SJSA1 (cell line): ENCODE measurements around the gene CD38. TPM values are rescaled to one million over a fixed set of nuclear protein-coding genes. Genes with fewer than 3 reads are reported as not detected.
A peak's percentile ranks its signal among the peaks of the same experiment; 100 is the strongest.
"Not testable (repeated sequence)": the region's sequence is repeated elsewhere in the genome, so short reads cannot be mapped to it uniquely, and the experiment has no call there.

Experiments used
- DNase-seq, 2 experiments: peaks; one replicate each; pipeline ENCODE4 v3.0.0-alpha.2; 2015 to 2020; ENCODE audit warnings: low spot score in 2 of 2, low read depth in 1 of 2
- H3K27ac ChIP-seq: fragments of 250-450 bp; sonication (Bioruptor Pico); 2 replicates; pipeline ENCODE4 v1.5.1; 2020; ENCODE audit warnings: mild to moderate bottlenecking, moderate library complexity
- H3K27me3 ChIP-seq: fragments of 250-450 bp; sonication (Bioruptor Pico); replicated peaks from 2 replicates; pipeline ENCODE4 v1.5.1; 2020; ENCODE audit warnings: mild to moderate bottlenecking, moderate library complexity
- H3K36me3 ChIP-seq: fragments of 250-450 bp; sonication (Bioruptor Pico); 2 replicates; pipeline ENCODE4 v1.5.1; 2020; ENCODE audit warnings: mild to moderate bottlenecking
- H3K4me1 ChIP-seq: fragments of 250-450 bp; sonication (Bioruptor Pico); replicated peaks from 2 replicates; pipeline ENCODE4 v1.6.1; 2021; ENCODE audit warnings: mild to moderate bottlenecking
- H3K4me3 ChIP-seq: fragments of 250-450 bp; sonication (Bioruptor Pico); 2 replicates; pipeline ENCODE4 v1.5.1; 2020; ENCODE audit warnings: mild to moderate bottlenecking
- H3K9me3 ChIP-seq: fragments of 250-450 bp; sonication (Bioruptor Pico); replicated peaks from 2 replicates; pipeline ENCODE4 v1.5.1; 2020; ENCODE audit warnings: mild to moderate bottlenecking
- total RNA-seq: library from RNA; depleted of rRNA; stranded (reverse); fragments of >200 nt; shearing (Covaris generic); gene quantifications from 2 replicates; pipeline ENCODE4 v1.2.3, GENCODE V29; 2014; rRNA removed

CD38 gene
- 0.05 TPM in 1 of 2 replicates, not detected in the other for total RNA-seq

DNA sequence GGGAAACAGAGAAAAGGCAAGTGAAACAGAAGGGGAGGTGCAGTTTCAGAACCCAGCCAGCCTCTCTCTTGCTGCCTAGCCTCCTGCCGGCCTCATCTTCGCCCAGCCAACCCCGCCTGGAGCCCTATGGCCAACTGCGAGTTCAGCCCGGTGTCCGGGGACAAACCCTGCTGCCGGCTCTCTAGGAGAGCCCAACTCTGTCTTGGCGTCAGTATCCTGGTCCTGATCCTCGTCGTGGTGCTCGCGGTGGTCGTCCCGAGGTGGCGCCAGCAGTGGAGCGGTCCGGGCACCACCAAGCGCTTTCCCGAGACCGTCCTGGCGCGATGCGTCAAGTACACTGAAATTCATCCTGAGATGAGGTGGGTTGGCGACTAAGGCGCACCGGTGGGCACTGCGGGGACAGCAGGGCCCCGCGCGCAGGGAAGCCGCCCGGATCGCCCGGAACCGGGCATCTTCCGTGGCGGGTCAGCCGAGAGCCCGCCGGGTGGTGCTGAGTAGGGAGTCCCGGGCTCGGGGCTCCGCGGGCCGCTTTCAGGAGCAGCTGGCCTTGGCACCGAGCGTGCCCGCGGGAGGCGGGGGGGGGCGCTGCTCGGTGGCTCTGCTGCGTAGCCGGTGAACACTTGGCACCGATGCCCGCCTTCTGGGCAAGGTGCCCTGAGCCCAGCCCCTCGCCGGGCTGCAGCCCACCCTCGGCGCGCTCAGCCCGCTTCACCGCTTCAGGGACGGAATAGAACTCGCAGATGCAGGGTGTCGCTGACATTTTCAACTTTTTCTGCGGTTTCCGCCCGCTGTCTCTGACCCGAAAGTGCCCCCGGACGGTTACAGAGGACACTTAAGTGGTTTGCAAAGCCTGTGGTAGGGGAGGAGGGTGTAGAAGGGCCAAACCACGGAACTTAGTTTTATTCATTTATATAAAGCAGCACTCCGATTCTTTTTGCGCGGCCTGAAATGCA is at the start of gene CD38:
Gene CD38, plus strand, starts transcription at position 40 of the 953 bp plus-strand sequence. Its CDS starts 87 bp downstream, at position 127.
- Histone ChIP-seq H3K27me3 (peaks cover 5% of the 10 kb centered on the region), H3K9me3 (no peaks in the 10 kb centered on the region), H3K4me3 (peak within 1 kb of the TSS; percentile 37), H3K36me3 (no peaks in the 10 kb centered on the region), H3K4me1 (peaks cover 9% of the 10 kb centered on the region; the same call in 1 of the 2 replicates), H3K27ac (no peak within 1 kb of the TSS)
- peak in 1 of 2 experiments; percentile 10 for DNase-seq

- no peaks in the 10 kb centered on the region for H3K4me1 ChIP-seq
- no peak overlapping the region for H3K27ac ChIP-seq
- H3K4me3 ChIP-seq = no peak overlapping the region
- DNase-seq = peak in 1 of 2 experiments; percentile 23
- H3K36me3 ChIP-seq = no peaks in the 10 kb centered on the region
- H3K27me3 ChIP-seq = no peaks in the 10 kb centered on the region
- H3K9me3 ChIP-seq = no peaks in the 10 kb centered on the region
Observed at GRCh38 chr4:15729910-15730533, 48.1 kb upstream of the CD38 start.

GRCh38 chr4:15733061-15733460 is 45.1 kb upstream of the CD38 start:
- not testable (repeated sequence) for H3K27me3 ChIP-seq, H3K4me1 ChIP-seq, H3K36me3 ChIP-seq, DNase-seq, H3K9me3 ChIP-seq, H3K27ac ChIP-seq, H3K4me3 ChIP-seq

DNA sequence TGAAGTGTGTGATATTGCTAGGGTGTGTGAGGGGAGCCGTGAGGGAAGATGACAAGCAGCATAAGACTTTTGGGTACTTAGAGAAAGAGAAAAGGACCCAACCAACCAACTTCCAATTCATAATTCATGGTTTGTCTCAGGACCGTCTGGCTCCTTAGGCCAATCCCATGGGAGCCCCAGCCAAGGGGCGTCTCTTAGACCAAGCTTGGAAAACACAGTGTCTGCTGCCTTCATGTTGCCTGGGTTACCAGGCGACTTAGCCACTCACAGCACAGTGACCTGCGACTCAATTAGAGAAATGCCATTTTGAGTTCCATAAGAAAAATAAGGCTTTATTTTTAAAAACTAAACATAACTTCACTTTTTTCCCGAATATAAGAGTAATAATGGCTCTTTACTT is 42.6 kb upstream of the CD38 start:
- no peak for DNase-seq
- no peaks in the 10 kb centered on the region for H3K4me1 ChIP-seq
- H3K9me3 ChIP-seq = no peaks in the 10 kb centered on the region
- no peak overlapping the region for H3K4me3 ChIP-seq
- no peaks in the 10 kb centered on the region for H3K36me3 ChIP-seq
- H3K27me3 ChIP-seq = no peaks in the 10 kb centered on the region
- H3K27ac ChIP-seq = no peak overlapping the region

GRCh38 chr4:15736514-15737050 is 41.5 kb upstream of the CD38 start:
- Histone ChIP-seq H3K9me3 (no peaks in the 10 kb centered on the region), H3K36me3 (no peaks in the 10 kb centered on the region), H3K4me1 (no peaks in the 10 kb centered on the region), H3K27ac (no peak overlapping the region), H3K27me3 (no peaks in the 10 kb centered on the region), H3K4me3 (no peak overlapping the region)
- no peak for DNase-seq

GRCh38 chr4:15737255-15737654 is 40.9 kb upstream of the CD38 start:
- no peaks in the 10 kb centered on the region for H3K27me3 ChIP-seq
- no peak for DNase-seq
- H3K4me3 ChIP-seq = no peak overlapping the region
- H3K4me1 ChIP-seq = no peaks in the 10 kb centered on the region
- no peaks in the 10 kb centered on the region for H3K36me3 ChIP-seq
- H3K9me3 ChIP-seq = no peaks in the 10 kb centered on the region
- H3K27ac ChIP-seq = no peak overlapping the region

DNA sequence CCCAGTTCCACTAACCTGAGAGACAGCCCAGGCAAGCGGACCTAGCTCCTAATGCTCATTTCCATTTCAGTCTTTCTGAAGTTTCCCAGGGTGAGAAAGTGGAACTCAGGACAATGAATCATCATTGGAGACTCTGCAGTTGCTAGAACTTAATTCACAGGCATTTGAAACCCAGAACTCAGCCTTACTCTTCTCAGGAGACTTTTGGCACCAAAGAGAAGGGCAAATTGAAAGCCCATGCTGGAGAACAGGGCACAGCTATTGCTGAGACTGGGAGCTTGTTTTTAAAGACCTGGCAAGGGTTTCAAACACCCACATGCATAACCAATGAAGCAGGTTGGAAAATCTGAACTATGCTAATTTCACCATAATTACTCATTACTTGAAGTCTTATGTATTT is 39.3 kb upstream of the CD38 start:
- no peak for DNase-seq
- H3K9me3 ChIP-seq = no peaks in the 10 kb centered on the region
- no peaks in the 10 kb centered on the region for H3K4me1 ChIP-seq
- no peak overlapping the region for H3K27ac ChIP-seq
- H3K4me3 ChIP-seq = no peak overlapping the region
- no peaks in the 10 kb centered on the region for H3K36me3 ChIP-seq
- no peaks in the 10 kb centered on the region for H3K27me3 ChIP-seq

DNA sequence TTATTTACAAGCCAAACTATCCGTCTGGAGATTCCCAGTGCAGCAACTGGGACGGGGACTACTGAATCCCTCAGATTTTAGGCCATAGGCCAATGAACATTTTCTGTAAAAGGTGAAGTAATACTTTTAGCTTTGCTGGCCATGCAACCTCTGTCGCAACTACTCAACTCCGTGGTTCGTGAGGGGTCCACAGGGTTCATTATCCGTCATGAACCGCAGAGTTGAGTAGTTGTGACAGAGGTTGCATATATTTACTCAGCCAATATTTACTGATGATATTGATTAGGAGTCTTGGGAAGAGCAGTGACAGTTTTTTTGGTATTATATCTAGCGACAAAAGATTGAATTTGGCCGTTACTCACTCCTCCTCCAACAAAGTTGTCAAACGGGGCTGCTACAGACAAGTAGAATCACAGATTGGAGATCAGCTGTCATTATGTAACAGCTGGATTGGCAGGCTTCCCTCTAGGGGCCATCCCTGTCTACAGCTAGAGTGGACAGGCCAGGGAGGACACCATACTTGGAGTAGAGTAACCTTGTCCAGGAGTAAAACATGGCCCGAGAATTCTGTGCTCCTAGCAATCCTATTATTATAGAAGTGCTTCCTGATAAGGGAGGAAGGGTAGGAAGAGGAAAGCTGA is 37.2 kb upstream of the CD38 start:
- no peak for DNase-seq
- H3K27me3 ChIP-seq = no peaks in the 10 kb centered on the region
- no peak overlapping the region for H3K27ac ChIP-seq
- no peaks in the 10 kb centered on the region for H3K36me3 ChIP-seq
- H3K4me3 ChIP-seq = no peak overlapping the region
- no peaks in the 10 kb centered on the region for H3K4me1 ChIP-seq
- H3K9me3 ChIP-seq = no peaks in the 10 kb centered on the region

DNA sequence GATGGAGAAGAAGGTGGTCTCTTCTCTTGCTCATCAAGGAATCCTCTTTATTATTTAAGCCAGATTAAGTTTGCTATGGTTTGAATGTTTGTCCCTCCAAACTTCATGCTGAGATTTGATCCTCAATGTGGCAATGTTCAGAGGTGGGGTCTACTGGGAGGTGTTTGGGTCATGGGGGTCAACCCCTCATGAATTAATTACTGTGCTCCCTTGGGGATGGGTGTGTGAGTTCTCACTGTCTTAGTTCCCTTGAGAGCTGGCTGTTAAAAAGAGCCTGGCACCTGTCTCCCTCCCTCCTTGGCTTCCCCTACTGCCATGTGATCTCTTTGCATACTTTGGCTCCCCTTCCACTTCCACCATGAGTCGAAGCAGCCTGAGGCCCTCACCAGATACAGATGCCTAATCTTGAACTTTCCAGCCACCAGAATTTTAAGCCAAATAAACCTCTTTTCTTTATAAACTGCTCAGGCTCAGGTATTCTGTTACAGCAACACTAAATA is 36.0 kb upstream of the CD38 start:
- no peak for DNase-seq
- Histone ChIP-seq H3K9me3 (no peaks in the 10 kb centered on the region), H3K36me3 (no peaks in the 10 kb centered on the region), H3K27me3 (no peaks in the 10 kb centered on the region), H3K4me3 (no peak overlapping the region), H3K4me1 (no peaks in the 10 kb centered on the region), H3K27ac (no peak overlapping the region)

DNA sequence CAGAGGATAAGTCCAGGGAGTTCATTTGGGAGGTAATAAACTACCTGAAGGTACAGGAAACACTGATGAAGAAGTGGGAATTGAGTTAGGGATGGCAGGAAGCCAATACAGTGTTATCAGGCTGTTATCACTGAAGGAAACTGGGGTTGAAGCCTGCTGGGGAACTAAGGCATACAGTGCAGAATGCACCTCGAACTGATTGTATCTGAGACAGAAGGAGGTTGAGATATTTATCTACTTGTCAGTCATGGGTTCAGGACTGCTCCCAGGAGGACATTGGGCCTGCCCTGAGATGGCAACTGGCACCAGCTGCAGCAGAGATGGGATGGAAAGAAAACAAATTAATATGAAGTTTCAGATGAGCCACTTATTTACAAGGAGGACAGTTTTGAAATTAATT is 35.5 kb upstream of the CD38 start:
- no peak overlapping the region for H3K27ac ChIP-seq
- H3K9me3 ChIP-seq = no peaks in the 10 kb centered on the region
- no peak overlapping the region for H3K4me3 ChIP-seq
- H3K27me3 ChIP-seq = no peaks in the 10 kb centered on the region
- no peaks in the 10 kb centered on the region for H3K36me3 ChIP-seq
- H3K4me1 ChIP-seq = no peaks in the 10 kb centered on the region
- DNase-seq = no peak

GRCh38 chr4:15744016-15744545 is 34.0 kb upstream of the CD38 start:
- Histone ChIP-seq H3K36me3 (no peaks in the 10 kb centered on the region), H3K27ac (no peak overlapping the region), H3K9me3 (no peaks in the 10 kb centered on the region), H3K27me3 (no peaks in the 10 kb centered on the region), H3K4me3 (no peak overlapping the region), H3K4me1 (no peaks in the 10 kb centered on the region)
- no peak for DNase-seq

GRCh38 chr4:15746110-15746509 is 32.0 kb upstream of the CD38 start:
- Histone ChIP-seq H3K4me1 (no peaks in the 10 kb centered on the region), H3K27me3 (no peaks in the 10 kb centered on the region), H3K36me3 (no peaks in the 10 kb centered on the region), H3K4me3 (no peak overlapping the region), H3K27ac (no peak overlapping the region), H3K9me3 (no peaks in the 10 kb centered on the region)
- no peak for DNase-seq

- no peak for DNase-seq
- H3K27me3 ChIP-seq = no peaks in the 10 kb centered on the region
- no peak overlapping the region for H3K4me3 ChIP-seq
- no peaks in the 10 kb centered on the region for H3K9me3 ChIP-seq
- peaks cover 6% of the 10 kb centered on the region for H3K4me1 ChIP-seq
- no peak overlapping the region for H3K27ac ChIP-seq
- H3K36me3 ChIP-seq = no peaks in the 10 kb centered on the region
Observed at GRCh38 chr4:15749001-15749400, 29.1 kb upstream of the CD38 start.
